ENCODE data around the gene FYN. TPM values are rescaled to one million over a fixed set of nuclear protein-coding genes. Genes with fewer than 3 reads are reported as not detected.

Gene FYN
- total RNA-seq, 1 donor from 2014 or later = 319 TPM

GRCh38 chr6:111624401-111625098 lies 248.7 kb downstream of the FYN start:
- FAIRE-seq = no peak
- DNase-seq (ENCODE audit: low spot score in 2 of 2) = no peak

GRCh38 chr6:111623046-111623718 lies 250.1 kb downstream of the FYN start:
- DNase-seq (ENCODE audit: low spot score in 2 of 2) (no peak), FAIRE-seq (no peak)

DNA sequence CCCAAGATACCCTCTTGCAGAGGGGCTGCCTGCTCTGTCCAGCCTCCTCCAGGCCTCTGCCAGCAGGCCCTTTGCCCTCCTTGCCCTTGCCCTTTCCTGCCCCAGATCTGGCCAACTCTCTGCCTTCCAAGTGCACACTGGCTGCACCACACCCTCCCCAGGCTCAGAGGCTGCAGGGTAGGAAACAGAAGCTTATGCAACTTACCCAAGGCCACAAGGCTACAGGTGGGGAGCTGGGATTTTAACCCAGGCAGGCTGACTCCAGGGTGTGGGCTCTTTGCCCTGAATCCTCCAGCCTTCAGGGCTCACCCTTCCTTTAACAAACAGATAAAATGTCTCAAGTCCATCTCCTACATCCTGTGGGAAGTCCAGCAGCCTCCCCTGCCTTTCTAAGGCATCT lies 253.1 kb downstream of the FYN start:
- FAIRE-seq = no peak
- DNase-seq (ENCODE audit: low spot score in 2 of 2) = no peak

DNA sequence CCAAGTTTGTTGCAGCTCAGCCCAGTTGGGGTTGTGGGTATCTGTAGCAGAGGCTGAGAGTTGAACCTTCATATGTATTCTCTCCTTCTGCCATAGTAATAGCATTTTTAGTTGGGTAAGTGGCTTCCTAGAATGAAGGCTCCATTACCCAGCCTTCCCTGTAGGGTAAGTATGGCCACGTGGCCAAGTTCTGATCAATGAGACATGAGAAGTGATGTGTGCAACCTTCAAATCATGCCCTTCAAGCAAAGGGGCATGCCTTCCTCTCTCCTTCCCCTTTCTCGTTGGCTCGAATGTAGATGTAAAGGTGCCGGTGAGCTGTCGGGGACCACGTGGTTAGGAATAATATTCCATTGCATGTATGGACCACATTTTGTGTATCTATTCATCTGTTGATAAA lies 254.8 kb downstream of the FYN start:
- FAIRE-seq = no peak
- DNase-seq (ENCODE audit: low spot score in 2 of 2) = no peak

DNA sequence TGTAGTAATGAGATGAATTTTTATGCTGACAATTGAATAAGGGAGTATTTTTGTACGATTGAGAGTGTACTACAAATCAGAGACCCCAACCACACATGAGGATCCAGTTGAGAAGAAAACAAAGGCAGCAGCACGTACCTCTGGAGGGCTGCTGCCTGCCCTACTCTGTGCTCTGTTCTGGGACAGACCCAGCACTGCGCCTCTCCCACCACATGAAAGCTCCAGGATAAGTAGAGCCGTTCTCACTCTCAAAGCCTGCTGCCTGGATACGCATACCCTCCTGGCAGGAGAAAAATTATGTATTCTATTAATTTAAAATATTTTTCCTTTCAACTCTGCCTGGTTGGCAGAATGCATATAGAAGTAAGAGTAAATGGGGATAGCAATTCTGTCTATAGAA lies 256.1 kb downstream of the FYN start:
- DNase-seq (ENCODE audit: low spot score in 2 of 2) (no peak), FAIRE-seq (no peak)

DNA sequence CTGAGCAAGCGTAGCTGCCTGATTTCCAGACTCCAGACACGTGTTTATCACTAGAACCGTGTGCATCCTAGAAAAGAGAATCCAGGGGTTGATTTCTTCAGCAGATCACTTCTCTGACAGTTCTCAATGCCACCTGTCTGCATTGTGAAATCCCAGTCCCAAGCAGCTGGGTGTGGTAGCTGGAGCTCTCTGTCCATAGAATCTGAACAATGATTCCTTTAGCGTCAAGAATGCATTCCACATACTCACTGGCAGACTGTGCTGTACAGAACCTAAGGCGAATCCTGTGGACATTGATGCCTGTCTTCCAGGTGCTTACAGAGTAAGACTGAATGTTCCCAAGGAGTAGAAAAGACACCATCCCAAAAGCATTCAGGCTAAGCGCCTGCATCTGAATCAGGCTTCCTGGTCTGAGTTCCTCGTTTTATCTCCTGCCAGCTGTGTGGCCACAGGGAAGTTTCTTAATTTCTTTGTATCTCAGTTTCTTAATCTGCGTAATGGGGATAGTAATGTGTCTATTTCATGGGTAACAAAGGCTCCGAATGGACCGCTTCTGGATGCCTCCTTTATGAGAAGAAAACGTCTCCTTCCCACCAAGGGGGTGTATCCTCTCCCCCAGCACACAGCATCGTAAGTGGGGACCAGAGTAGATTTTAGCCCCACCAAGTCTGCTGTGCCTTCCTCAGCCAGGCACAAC lies 257.2 kb downstream of the FYN start:
- FAIRE-seq = no peak

DNA sequence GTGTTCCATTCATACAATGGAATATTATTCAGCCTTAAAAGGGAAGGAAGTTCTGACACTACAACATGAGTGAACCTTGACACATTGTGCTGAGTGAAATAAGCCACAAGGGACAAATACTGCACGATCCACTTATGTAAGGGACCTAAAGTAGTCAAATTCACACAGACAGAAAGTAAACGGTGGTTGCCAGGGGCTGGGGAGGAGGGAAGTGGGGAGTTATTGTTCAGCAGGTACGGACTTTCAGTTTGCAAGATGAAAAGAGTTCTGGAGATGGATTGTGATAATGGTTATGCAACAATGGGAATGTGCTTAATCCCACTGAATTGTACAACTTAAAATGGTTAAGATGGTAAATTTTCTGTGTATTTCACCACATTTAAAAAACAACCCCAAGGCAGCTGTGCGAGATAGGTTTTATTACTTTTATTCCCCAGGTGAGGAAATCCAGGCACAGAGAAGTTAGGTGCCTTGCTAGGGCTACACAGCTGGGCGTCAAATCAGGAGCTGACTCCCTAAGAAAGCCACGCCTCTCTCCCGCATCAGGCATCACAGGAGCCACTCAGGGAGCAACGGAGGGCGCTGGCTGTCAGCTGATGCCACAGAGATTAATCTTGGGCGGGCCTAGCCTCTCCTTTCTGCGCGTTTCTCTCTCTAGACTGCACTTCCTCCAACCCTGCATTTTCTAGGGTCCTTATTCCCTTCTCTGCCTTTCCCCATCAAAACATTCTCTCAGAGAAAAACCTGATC lies 258.2 kb downstream of the FYN start:
- FAIRE-seq = no peak
- no peak for DNase-seq (ENCODE audit: low spot score in 2 of 2)

More for the DNA sequence above, 257.2 kb downstream of the FYN start:
- DNase-seq (ENCODE audit: low spot score in 2 of 2) = no peak

DNA sequence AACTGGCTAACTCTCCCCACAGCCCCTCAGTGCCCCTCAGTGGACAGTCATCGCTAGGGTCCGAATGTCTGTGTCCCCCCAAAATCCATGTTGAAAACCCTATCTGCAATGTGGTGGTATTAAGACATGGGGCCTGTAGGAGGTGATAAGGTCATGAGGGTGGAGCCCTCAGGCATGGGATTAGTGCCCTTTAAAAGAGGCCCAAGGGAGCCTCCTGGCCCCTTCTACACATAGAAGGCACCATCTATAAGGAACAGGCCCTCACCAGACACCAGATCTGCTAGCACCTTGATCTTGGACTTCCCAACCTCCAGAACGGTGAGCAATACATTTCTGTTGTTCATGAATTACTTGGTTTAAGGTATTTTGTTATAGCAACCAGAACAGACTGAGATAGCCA lies 260.9 kb downstream of the FYN start:
- FAIRE-seq (no peak), DNase-seq (ENCODE audit: low spot score in 2 of 2) (no peak)

DNA sequence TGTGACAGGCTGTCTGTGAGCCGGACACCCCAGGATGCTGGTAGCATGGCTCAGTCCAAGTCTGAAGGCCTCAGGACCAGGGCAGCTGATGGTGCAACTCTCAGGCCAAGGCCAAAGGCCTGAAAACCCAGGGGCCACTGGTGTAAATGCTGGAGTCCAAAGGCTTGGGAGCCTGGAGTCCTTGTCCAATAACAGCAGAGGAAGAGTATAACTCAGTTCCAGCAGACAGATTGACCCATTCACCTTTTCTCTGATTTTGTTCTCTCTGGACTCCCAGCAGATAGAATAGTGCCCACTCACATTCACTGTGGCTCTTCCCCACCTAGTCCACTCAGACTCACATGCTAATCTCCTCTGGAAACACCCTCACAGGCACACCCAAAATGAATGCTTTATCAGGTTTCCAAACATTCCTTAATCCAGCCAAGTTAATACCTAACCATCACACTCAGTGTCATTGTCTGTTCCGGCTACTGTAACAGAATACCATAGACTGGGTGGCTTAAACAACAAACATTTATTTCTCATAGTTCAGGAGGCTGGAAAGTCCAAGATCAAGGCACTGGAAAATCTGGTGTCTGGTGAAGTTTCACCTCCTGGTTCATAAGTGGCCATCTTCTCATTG lies 262.6 kb downstream of the FYN start:
- DNase-seq (ENCODE audit: low spot score in 2 of 2) (no peak), FAIRE-seq (no peak)

Other genes starting within 250 kb of the FYN start
- gene CCN6, start 180.7 kb upstream of the FYN start, total RNA-seq = not detected
- 32.6 TPM for gene TUBE1, start 214.0 kb upstream of the FYN start, total RNA-seq
- gene FAM229B, start 214.1 kb upstream of the FYN start, total RNA-seq = 24.1 TPM